T47D (cell line): ENCODE measurements around the gene PAF1.

Source experiments
- DNase-seq, 2 experiments: peaks; one replicate each; pipeline versions ENCODE4 v3.0.0 to v3.0.0-alpha.2; 2011 to 2012; ENCODE audit warnings: low read depth in 1 of 2, low spot score in 1 of 2
- JUND ChIP-seq: IDR thresholded peaks from 2 replicates; pipeline ENCODE4 v1.6.1; 2012; ENCODE audit warnings: low read depth
- in situ Hi-C: cut with HindIII; loops from 2 replicates; pipeline ENCODE4 v1.10.0; 2016; ENCODE audit warnings: low sequenced_read_pairs, low pct_unique_long_range_greater_than_20kb

The PAF1 gene

DNA sequence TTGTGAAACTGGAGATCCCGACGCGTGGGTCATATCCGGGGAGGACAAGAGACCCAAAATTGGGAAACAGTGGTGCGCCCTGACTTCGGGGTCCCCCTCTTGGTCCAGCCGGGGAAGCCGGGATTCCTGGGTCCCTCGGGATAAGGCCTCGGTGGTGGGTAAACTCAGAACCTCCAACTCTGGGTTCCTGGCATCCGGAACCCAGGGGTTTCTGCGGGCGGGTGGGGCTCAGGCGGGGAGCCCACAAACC is 16.4 kb upstream of the PAF1 start:
- no peak for DNase-seq
- in situ Hi-C loops, result no loop called here
- no peak for TF ChIP-seq JUND

- peak; percentile 64 to 86 for DNase-seq
- TF ChIP-seq JUND, result no peak
- in situ Hi-C loops, result no loop called here
These were observed 15.9 kb upstream of the PAF1 start, which contains the start of gene ZFP36 for GRCh38 chr19:39406656-39407409. Gene ZFP36, plus strand, starts transcription at chr19:39406847. Its CDS starts 58 bp downstream, at chr19:39406905.

DNA sequence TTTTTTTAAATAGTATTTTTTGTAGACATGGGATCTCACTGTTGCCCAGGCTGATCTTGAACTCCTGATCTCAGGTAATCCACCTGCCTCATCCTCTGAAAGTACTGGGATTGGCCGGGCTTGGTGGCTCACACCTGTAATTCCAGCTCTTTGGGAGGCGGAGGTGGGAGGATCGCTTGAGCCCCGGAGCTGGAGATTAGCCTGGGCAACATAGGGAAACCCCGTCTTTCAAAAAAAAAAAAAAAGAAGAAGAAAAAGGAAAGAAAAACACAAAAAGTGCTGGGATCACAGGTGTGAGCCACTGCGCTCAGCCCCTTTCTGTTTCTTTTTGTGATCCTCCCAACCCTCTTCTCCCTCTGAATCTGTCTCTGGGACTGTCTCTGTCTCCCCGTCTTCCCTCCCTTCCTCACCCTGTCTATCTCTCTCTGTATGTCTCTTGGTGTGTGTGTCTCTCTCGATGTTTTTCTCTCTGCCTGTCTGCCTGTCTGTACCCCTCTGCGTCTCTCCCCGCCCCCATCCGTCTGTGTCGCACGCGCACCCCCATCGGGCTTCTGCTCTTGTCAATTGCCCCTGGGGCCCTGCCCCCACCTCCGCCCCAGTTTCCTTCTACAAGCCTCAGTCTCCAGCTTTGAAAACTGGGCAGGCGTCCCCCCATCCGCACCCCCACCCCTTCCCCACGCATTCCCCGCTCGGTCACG is 15.2 kb upstream of the PAF1 start:
- no peak for TF ChIP-seq JUND
- peak in 1 of 2 experiments; percentile 39 for DNase-seq
- in situ Hi-C loops, result no loop called here

DNA sequence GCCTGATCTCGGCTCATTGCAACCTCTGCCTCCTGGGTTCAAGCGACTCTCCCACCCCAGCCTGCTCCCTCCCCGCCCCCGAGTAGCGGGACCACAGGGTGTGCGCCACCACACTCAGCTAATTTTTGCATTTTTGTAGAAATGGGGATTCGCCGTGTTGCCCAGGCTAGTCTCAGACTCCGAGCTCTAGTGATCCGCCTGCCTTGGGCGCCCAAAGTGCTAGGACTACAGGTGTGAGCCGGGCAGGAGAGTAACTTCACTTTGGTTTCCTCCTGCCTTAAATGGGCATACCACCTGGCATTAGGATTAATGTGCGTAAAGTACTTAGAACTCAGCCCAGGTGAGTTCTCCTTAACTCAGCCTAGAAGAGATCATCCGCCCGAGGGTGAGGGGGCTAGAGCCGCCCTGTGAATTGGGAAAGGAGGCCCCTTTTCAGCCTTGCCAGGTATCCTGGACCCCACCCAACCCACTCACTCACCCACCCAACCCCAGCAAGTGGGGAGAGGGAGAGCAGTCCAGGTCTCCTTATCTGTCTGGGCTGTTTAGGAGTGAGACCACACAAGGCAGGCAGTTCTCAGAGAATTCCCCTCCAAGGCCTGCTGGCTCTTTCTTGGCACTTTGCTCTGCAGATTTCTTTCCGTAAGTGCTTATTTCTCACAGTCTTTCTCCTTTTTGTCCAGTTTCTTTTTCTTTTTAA is 14.5 kb upstream of the PAF1 start:
- in situ Hi-C loops, result no loop called here
- no peak for DNase-seq
- TF ChIP-seq JUND, result no peak

DNA sequence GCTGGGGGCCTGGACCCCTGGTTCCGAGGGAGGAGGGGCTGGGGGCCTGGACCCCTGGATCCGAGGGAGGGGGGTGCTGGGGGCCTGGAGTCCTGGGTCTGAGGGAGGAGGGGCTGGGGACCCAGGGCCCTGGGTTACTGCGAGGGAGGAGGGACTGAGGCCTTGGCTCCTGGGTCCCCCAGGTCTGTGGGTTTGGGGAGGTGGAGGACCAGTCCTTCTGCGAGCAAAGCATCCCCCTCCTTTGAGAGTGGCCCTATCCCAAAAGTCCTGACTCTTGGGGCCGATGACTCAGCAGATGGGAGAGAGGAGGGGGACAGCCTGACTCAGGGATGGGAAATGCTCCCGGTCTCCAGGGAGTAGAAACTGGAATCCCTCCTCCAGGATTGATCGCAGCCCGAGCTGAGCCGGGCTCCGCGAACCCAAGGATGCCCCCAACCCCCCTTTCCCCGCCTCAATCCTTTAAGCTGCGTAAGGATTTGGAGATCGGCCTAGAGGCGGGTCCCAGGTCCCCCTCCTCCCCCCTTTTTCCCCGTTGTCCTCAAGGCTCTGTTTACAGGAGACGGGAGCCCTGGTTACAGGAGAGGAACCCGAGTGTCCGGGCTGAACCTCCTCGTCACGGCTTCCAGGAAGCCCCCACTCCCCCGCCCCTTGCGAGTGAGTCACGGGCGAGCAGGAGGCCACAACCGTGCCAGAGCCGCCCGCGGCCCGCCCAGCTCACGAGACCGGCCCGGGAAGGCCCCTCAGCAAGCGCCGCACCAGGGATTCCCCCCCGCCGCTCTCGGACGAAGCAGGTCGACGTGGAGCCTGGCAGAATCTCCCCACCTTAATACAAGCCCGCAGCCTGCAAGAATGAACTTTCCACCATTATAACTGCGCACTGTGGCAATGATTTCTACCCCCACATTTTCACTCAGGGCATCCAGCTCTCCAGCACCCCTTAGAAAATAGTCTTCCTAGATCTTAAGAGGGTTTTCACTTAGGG is 12.7 kb upstream of the PAF1 start:
- TF ChIP-seq JUND, result peak; percentile 59
- DNase-seq, result peak; percentile 48 to 96
- in situ Hi-C loops, result no loop called here

GRCh38 chr19:39402346-39403300 is 11.7 kb upstream of the PAF1 start:
- in situ Hi-C loops, result no loop called here
- peak in 1 of 2 experiments; percentile 94 for DNase-seq
- TF ChIP-seq JUND, result no peak

GRCh38 chr19:39401549-39402345 is 10.8 kb upstream of the PAF1 start:
- no peak for DNase-seq
- TF ChIP-seq JUND, result no peak
- in situ Hi-C loops, result no loop called here

DNA sequence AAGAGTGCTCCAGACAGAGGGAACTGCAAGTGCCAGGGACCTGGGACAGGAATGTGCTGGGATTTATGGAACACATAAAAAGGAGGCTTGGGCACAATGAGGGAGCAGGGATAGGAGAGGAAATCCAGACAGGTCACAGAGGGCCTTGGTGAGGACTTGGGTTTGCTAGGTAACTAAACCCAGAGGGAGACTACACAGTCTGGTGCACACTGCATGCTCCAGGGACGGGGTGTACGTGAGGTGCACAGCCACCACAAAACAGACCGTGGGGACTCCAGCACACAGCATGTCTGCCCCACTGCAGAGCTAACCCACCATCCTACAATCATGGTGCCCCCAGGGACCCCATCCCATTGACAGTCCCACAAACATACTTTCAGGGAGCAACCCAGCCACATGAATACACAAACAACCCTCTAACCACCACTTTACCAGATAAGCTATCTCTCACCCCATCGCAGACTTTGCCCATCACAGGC is 10.2 kb upstream of the PAF1 start:
- in situ Hi-C loops, result no loop called here
- no peak for TF ChIP-seq JUND
- DNase-seq, result no peak

- in situ Hi-C loops, result no loop called here
- DNase-seq, result no peak
- no peak for TF ChIP-seq JUND
These were observed 9.2 kb upstream of the PAF1 start for GRCh38 chr19:39400061-39400460.

DNA sequence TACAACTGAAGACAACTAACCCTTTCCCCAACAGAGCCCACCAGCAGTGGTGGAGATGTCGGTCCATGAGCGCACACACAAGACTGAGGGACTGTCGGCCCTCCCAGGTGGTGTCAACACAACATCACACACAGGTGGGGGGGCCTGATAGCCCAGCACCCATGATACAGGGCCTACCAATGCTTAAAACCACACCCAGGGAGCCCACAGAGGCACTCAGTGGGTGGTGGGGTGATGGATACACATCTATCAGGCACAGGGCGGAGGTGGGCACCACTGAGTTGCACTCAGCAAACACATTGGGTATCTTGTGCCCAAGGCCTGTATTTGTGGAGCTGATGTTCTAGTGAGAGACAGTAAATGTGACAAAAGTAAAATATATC is 8.8 kb upstream of the PAF1 start:
- TF ChIP-seq JUND, result no peak
- DNase-seq, result no peak
- in situ Hi-C loops, result no loop called here
